ENCODE results near the gene FAM9C.

Gene FAM9C

GRCh38 chrX:12986164-12986779 lies 58.1 kb downstream of the FAM9C start:
- CTCF ChIA-PET: no interaction called here
- H3K27ac ChIP-seq: peak overlapping the region; percentile 73

More at GRCh38 chrX:12986164-12986779, 58.1 kb downstream of the FAM9C start:
- TF ChIP-seq, protein P1, sequence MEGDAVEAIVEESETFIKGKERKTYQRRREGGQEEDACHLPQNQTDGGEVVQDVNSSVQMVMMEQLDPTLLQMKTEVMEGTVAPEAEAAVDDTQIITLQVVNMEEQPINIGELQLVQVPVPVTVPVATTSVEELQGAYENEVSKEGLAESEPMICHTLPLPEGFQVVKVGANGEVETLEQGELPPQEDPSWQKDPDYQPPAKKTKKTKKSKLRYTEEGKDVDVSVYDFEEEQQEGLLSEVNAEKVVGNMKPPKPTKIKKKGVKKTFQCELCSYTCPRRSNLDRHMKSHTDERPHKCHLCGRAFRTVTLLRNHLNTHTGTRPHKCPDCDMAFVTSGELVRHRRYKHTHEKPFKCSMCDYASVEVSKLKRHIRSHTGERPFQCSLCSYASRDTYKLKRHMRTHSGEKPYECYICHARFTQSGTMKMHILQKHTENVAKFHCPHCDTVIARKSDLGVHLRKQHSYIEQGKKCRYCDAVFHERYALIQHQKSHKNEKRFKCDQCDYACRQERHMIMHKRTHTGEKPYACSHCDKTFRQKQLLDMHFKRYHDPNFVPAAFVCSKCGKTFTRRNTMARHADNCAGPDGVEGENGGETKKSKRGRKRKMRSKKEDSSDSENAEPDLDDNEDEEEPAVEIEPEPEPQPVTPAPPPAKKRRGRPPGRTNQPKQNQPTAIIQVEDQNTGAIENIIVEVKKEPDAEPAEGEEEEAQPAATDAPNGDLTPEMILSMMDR (conservative IDR thresholded peaks at IDR 0.05; ENCODE audit: low read depth): no peak
- POLR2A ChIA-PET (ENCODE audit: low non-redundant PET): no interaction called here
- DNase-seq (ENCODE audit: low spot score): no peak
